Spleen (tissue), 7 donors: ENCODE data around the gene NAT8L.

Experiments used
- CTCF ChIP-seq, 11 experiments: fragments of 200-600 bp in 7 of 11; fragments of 450-650 bp in 4 of 11; sonication (generic) in 4 of 11; IDR thresholded peaks in 8 of 11; conservative IDR thresholded peaks in 3 of 11; 1 replicate in 7 of 11; 2 replicates in 4 of 11; pipeline versions ENCODE4 v1.4.0 to v1.8.0; 2016 to 2021; ENCODE audit warnings: antibody characterized with exemption in 11 of 11, inconsistent platforms in 4 of 11, mild to moderate bottlenecking in 1 of 11
- POLR2A ChIP-seq, 3 donors: fragments of 450-650 bp; IDR thresholded peaks; one replicate each; pipeline ENCODE4 v1.5.1; 2017; ENCODE audit warnings: antibody characterized with exemption in 3 of 3, mild to moderate bottlenecking in 1 of 3
- POLR2AphosphoS5 ChIP-seq, 3 donors: sonication (generic); formaldehyde crosslinking; IDR thresholded peaks; one replicate each; pipeline ENCODE4 v1.5.1; 2017; ENCODE audit warnings: antibody characterized with exemption in 3 of 3
- donor health status: DM: no; HTN: no; CAD: no; lungs with moderate emphysema.
- donor health status: DM: no; HTN: no; CAD: no.
- donor health status: DM: no; HTN: no; CAD: no.

- no peak for TF ChIP-seq CTCF (IDR thresholded peaks at IDR 0.05 in 8 of 11, conservative IDR thresholded peaks at IDR 0.05 in 3 of 11)
- no peak for TF ChIP-seq POLR2A (IDR thresholded peaks at IDR 0.05)
- no peak for TF ChIP-seq POLR2AphosphoS5 (IDR thresholded peaks at IDR 0.05)
Observed at GRCh38 chr4:2071252-2071911, 12.3 kb downstream of the NAT8L start.
